SK-N-MC (cell line): Measurements from ENCODE around the gene SLC27A1.

Experiments used
- DNase-seq: peaks from one replicate; pipeline ENCODE4 v3.0.0-alpha.2; 2011; ENCODE audit warnings: low read depth, low spot score
- H3K27ac ChIP-seq: fragments of 200-600 bp; sonication (generic); 2 replicates; pipeline ENCODE4 v1.5.1; 2016; ENCODE audit warnings: mixed run types
- H3K36me3 ChIP-seq: fragments of 200-600 bp; sonication (generic); 2 replicates; pipeline ENCODE4 v1.6.1; 2017; ENCODE audit warnings: antibody characterized with exemption, low read length, mixed read lengths; ENCODE audit not compliant: insufficient read depth
- H3K4me3 ChIP-seq: fragments of 200-600 bp; sonication (generic); 2 replicates; pipeline ENCODE4 v1.5.1; 2016
- H3K9ac ChIP-seq: fragments of 200-600 bp; sonication (generic); 2 replicates; pipeline ENCODE4 v1.8.0; 2017; ENCODE audit warnings: mixed run types, mixed read lengths; ENCODE audit not compliant: insufficient read length
- H3K9me3 ChIP-seq: fragments of 200-600 bp; sonication (generic); 2 replicates; pipeline ENCODE4 v1.6.1; 2017; ENCODE audit warnings: low read depth, mild to moderate bottlenecking, antibody characterized with exemption, low read length, moderate library complexity, mixed read lengths
- EZH2 ChIP-seq: fragments of 200-600 bp; sonication (generic); IDR thresholded peaks from one replicate; pipeline ENCODE4 v1.6.1; 2017; ENCODE audit warnings: antibody characterized with exemption
- FOXP2 ChIP-seq: optimal IDR thresholded peaks from 2 replicates; pipeline ENCODE3; 2011; ENCODE audit warnings: mild to moderate bottlenecking, moderate library complexity; ENCODE audit not compliant: insufficient read depth; ENCODE audit errors: extremely low read length, control extremely low read depth
- POLR2AphosphoS5 ChIP-seq: IDR thresholded peaks from 2 replicates; pipeline ENCODE4 v1.6.1; 2012; ENCODE audit warnings: mild to moderate bottlenecking, low read depth, low read length, borderline replicate concordance

The SLC27A1 gene

DNA sequence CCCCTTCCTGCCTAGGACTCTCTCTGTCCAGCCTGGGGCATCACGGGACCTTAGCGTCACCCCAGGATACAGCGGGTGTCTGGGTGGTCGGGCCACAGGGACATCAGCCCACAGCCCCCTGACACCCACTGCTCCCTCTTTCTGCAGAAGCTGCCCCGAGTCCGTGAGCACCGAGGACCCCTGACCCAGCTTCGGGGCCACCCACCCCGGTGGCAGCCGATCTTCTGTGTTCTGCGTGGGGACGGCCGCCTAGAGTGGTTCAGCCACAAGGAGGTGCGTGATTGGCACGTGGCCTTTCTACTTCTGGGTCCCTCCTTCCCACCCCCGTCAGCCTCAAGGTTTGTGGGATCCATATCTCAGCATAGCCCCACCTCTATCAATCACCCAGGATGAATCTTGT lies 61.8 kb downstream of the SLC27A1 start:
- no peak for TF ChIP-seq POLR2AphosphoS5
- TF ChIP-seq EZH2: no peak
- TF ChIP-seq FOXP2: no peak
- no peak overlapping the region for H3K4me3 ChIP-seq
- H3K9ac ChIP-seq: no peak overlapping the region
- no peaks in the 10 kb centered on the region for H3K36me3 ChIP-seq
- no peak for DNase-seq
- H3K9me3 ChIP-seq: no peaks in the 10 kb centered on the region
- H3K27ac ChIP-seq: no peak overlapping the region

DNA sequence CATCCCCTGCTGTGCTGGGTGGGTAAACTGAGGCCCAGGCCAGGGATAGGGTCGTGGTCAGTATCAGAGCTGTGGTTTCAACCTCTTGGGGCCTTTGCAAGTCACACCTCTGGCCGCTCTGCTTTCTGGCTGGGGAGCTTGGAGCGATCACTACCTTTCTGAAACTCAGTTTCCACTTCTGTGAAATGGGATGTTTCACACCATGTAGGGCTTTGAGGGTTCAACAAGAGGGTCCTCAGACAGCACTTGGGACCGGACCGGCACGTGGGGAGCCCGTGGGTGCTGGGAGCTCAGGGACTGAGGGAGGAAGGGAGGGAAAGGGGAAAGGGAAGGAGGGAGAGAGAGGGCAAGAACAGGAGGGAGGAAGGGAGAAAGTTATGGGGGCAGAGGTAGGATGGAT lies 62.2 kb downstream of the SLC27A1 start:
- H3K36me3 ChIP-seq: no peaks in the 10 kb centered on the region
- no peak overlapping the region for H3K27ac ChIP-seq
- no peaks in the 10 kb centered on the region for H3K9me3 ChIP-seq
- no peak overlapping the region for H3K9ac ChIP-seq
- H3K4me3 ChIP-seq: no peak overlapping the region
- TF ChIP-seq POLR2AphosphoS5: no peak
- TF ChIP-seq FOXP2: no peak
- no peak for TF ChIP-seq EZH2
- DNase-seq: no peak

DNA sequence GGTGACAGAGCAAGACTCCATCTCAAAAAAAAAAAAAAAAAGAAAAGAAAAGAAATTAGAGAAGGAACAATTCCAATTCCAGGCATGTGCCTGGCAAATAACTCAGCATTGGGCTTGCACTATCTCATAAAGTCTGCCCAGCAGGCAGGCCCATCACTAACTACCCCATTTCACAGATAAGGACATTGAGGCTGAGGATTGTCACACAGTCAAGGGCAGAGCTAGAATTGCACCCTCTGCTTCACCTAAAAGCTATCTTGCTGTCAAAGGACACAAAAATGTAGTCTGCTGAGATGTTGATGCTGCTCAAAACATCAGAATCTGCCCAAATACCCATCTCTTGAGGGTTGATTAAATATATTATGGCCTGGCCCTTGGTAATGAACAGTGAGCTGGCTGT lies 64.4 kb downstream of the SLC27A1 start:
- no peaks in the 10 kb centered on the region for H3K9me3 ChIP-seq
- no peak for DNase-seq
- TF ChIP-seq POLR2AphosphoS5 (no peak), EZH2 (no peak), FOXP2 (no peak)
- H3K9ac ChIP-seq: no peak overlapping the region
- H3K27ac ChIP-seq: no peak overlapping the region
- H3K36me3 ChIP-seq: no peaks in the 10 kb centered on the region
- H3K4me3 ChIP-seq: no peak overlapping the region

DNA sequence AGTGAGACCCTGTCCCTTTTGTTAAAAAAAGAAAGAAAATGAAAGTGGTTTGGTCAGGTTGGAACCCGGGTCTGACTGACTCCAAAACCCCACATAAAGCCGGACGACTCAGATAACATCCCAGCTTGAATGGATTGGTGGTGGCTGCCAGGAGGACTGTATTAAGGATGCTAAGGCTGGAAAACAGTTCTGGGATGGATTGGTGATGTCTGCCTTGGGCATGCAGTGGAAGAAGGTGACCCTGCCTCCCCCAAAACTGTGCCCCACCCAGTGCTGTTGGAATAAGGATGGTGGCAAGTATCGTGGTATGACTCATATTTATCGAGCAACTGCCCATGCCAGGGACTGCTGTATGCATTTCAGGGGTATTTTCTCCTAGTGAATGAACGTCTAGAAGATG lies 66.6 kb downstream of the SLC27A1 start:
- DNase-seq: no peak
- Histone ChIP-seq H3K27ac (no peak overlapping the region), H3K9ac (no peak overlapping the region), H3K9me3 (no peaks in the 10 kb centered on the region), H3K4me3 (no peak overlapping the region), H3K36me3 (no peaks in the 10 kb centered on the region)
- TF ChIP-seq EZH2: no peak

DNA sequence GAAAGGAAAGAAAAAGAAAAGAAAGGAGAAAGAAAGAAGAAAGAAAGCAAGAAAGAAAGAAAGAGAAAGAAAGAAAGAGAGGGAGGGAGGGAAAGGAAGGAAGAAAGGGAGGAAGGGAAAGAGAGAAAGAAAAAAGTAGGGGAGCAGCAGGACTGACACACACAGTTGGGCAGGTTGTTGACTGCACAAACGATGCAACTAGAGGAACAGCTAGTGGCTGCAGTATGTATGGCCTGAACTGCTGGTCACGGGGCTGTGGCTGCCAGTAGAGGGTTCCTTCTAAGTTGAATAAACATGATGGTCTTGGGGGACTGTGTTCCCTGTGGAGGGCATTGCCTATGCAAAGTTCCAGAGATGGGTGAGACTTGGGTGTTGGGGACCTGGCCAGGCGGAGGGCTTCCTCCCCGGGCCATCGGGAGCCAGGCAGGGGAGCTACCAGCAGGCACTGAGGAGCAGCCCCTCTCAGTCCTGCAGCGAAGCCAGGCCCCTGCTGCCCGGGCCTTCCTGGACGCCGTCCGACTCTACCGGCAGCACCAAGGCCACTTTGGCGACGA lies 68.4 kb downstream of the SLC27A1 start:
- Histone ChIP-seq H3K9me3 (no peaks in the 10 kb centered on the region), H3K9ac (no peak overlapping the region), H3K27ac (no peak overlapping the region), H3K4me3 (peak overlapping the region; percentile 77), H3K36me3 (no peaks in the 10 kb centered on the region)
- TF ChIP-seq POLR2AphosphoS5 (no peak), FOXP2 (no peak), EZH2 (no peak)
- no peak for DNase-seq

DNA sequence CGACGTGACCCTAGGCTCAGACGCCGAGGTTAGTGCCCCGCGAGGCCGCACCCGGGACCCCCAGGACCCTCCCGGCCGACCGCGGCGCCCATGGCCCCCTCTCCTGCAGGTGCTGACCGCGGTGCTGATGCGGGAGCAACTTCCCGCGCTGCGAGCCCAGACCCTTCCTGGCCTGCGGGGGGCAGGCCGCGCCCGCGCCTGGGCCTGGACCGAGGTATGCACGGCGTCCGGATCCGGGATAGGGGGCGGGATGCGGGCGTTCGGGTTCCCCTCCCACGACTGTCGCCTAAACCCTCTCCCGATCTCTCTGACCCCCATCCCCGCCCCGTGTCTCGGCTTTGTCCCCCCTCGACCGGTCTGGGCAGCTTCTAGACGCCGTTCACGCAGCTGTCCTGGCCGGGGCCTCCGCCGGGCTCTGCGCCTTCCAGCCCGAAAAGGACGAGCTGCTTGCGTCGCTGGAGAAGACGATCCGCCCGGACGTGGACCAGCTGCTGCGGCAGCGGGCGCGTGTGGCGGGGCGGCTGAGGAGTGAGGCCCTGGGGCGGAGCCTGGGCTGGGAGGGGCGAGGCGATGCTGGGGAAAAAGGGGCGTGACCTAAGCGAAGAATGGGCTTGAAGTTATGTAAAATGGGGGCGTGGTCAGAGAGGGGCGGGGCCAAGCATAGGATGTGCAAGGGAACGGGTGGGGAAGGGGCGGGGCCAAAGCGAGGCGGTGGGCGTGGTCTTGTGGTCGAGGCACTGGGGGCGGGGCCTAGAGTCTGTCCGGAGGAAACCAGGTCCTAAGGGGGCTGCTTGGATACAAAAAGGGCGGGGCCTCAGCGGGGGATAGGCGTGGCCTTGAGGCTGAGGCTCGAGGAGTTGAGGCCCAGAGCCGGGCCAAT lies 69.2 kb downstream of the SLC27A1 start:
- H3K9ac ChIP-seq: no peak overlapping the region
- peak; percentile 91 for DNase-seq
- TF ChIP-seq FOXP2: no peak
- peak; percentile 39; the same call in 1 of the 2 replicates for TF ChIP-seq POLR2AphosphoS5
- TF ChIP-seq EZH2: no peak
- peak overlapping the region; percentile 77 for H3K4me3 ChIP-seq
- H3K36me3 ChIP-seq: no peaks in the 10 kb centered on the region
- no peaks in the 10 kb centered on the region for H3K9me3 ChIP-seq
- no peak overlapping the region for H3K27ac ChIP-seq

DNA sequence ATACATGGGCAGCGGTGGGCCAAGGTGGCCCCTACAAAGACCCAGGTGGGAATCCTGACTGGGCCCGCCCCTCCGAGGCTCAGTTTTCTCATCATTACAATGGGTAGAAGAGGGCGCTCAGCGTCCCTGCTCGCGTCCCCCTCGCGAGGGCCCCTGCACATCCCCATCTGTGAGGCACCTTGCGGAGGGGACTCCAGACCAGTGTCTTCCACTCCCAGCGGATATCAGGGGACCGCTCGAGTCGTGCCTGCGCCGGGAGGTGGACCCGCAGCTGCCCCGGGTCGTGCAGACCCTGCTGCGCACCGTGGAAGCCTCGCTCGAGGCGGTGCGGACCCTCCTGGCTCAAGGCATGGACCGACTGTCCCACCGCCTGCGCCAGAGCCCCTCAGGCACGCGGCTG lies 69.8 kb downstream of the SLC27A1 start:
- no peak overlapping the region for H3K4me3 ChIP-seq
- no peak overlapping the region for H3K27ac ChIP-seq
- H3K9me3 ChIP-seq: no peaks in the 10 kb centered on the region
- DNase-seq: no peak
- H3K36me3 ChIP-seq: no peaks in the 10 kb centered on the region
- H3K9ac ChIP-seq: no peak overlapping the region
- no peak for TF ChIP-seq EZH2
- TF ChIP-seq FOXP2: no peak
- no peak for TF ChIP-seq POLR2AphosphoS5

DNA sequence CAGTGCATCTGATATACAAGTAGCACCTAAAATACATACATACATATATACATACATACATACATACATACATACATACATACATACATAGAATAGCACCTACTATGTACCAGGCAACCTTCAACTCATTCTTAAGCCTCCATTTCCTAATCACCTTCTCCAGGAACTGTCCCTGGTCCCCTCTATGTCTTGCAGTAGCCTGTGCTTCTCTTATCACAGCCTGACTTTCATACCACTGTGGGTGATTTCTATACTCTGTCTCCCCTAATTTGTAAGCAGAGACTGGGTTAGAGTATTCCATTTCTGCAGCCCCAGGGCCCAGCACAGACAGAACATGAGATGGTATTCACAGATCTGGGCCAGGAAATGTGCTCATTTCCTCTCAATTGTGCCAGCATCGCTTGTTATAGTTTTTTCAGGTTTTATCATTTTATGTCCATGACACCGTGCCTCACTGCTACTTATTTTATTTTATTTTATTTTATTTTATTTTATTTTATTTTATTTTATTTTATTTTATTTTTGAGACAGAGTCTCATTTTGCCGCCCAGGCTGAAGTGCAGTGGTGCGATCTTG lies 70.9 kb downstream of the SLC27A1 start:
- DNase-seq: no peak
- TF ChIP-seq POLR2AphosphoS5: no peak
- no peak for TF ChIP-seq EZH2
- TF ChIP-seq FOXP2: no peak
- H3K36me3 ChIP-seq: no peaks in the 10 kb centered on the region
- no peaks in the 10 kb centered on the region for H3K9me3 ChIP-seq
- no peak overlapping the region for H3K27ac ChIP-seq
- H3K9ac ChIP-seq: no peak overlapping the region
- H3K4me3 ChIP-seq: no peak overlapping the region
